Suprapubic skin (tissue), 4 donors: ENCODE measurements around the gene PTGES2.

Experiments
- CTCF ChIP-seq, 2 donors: fragments of 200-600 bp in 1 of 2; fragments of 450-650 bp in 1 of 2; sonication (generic) in 1 of 2; IDR thresholded peaks; one replicate each; pipeline ENCODE4 v1.5.1; 2016 to 2019; ENCODE audit warnings: antibody characterized with exemption in 2 of 2, mild to moderate bottlenecking in 1 of 2, moderate library complexity in 1 of 2
- EP300 ChIP-seq: sonication (generic); formaldehyde crosslinking; IDR thresholded peaks from one replicate; pipeline ENCODE4 v1.6.1; 2017; ENCODE audit warnings: antibody characterized with exemption
- POLR2A ChIP-seq, 2 donors: fragments of 450-650 bp; IDR thresholded peaks; one replicate each; pipeline ENCODE4 v1.6.1; 2017; ENCODE audit warnings: antibody characterized with exemption in 2 of 2, mild to moderate bottlenecking in 2 of 2, moderate library complexity in 2 of 2
- POLR2AphosphoS5 ChIP-seq, 3 donors: sonication (generic); formaldehyde crosslinking; IDR thresholded peaks; one replicate each; pipeline ENCODE4 v1.6.1; 2017; ENCODE audit warnings: antibody characterized with exemption in 3 of 3

GRCh38 chr9:128082151-128082550 lies 45.4 kb downstream of the PTGES2 start:
- TF ChIP-seq POLR2AphosphoS5 (IDR thresholded peaks at IDR 0.05) (no peak), POLR2A (IDR thresholded peaks at IDR 0.05) (no peak), EP300 (no peak), CTCF (IDR thresholded peaks at IDR 0.05) (no peak)
